Mucosa of stomach (tissue), 1 donor: ENCODE measurements around the gene BRI3BP.
"Not testable (repeated sequence)": the region's sequence is repeated elsewhere in the genome, so short reads cannot be mapped to it uniquely, and the experiment has no call there.

ENCODE experiments used
- H3K27me3 ChIP-seq: one replicate; pipeline ENCODE4 v1.7.0; 2013; ENCODE audit warnings: mild to moderate bottlenecking, low read length; ENCODE audit not compliant: control insufficient read depth, insufficient read depth
- H3K36me3 ChIP-seq: one replicate; pipeline ENCODE4 v1.7.0; 2013; ENCODE audit warnings: low read length; ENCODE audit not compliant: control insufficient read depth, insufficient read depth
- H3K4me1 ChIP-seq: one replicate; pipeline ENCODE4 v1.7.0; 2013; ENCODE audit warnings: mild to moderate bottlenecking, low read length; ENCODE audit not compliant: control insufficient read depth, insufficient read depth
- H3K4me3 ChIP-seq: one replicate; pipeline ENCODE4 v1.7.0; 2013; ENCODE audit warnings: low read length
- H3K9ac ChIP-seq: one replicate; pipeline ENCODE4 v1.7.0; 2013; ENCODE audit warnings: mild to moderate bottlenecking, low read length, moderate library complexity
- H3K9me3 ChIP-seq: one replicate; pipeline ENCODE4 v1.7.0; 2013; ENCODE audit warnings: mild to moderate bottlenecking, low read length, moderate library complexity; ENCODE audit not compliant: control insufficient read depth
- donor health status: Pancreatic carcinoma.

The BRI3BP gene

GRCh38 chr12:125064492-125064891 is 71.0 kb downstream of the BRI3BP start:
- no peaks in the 10 kb centered on the region for H3K36me3 ChIP-seq
- peak overlapping the region; percentile 48 for H3K9ac ChIP-seq
- H3K27me3 ChIP-seq = no peaks in the 10 kb centered on the region
- no peaks in the 10 kb centered on the region for H3K9me3 ChIP-seq
- H3K4me3 ChIP-seq = peak overlapping the region; percentile 44
- peaks cover 22% of the 10 kb centered on the region for H3K4me1 ChIP-seq

GRCh38 chr12:125065021-125065918 is 71.8 kb downstream of the BRI3BP start, which contains the start of gene AACS:
Gene AACS, plus strand, starts transcription at chr12:125065435. Its CDS starts 150 bp downstream, at chr12:125065585.
- Histone ChIP-seq H3K9ac (peak within 1 kb of the TSS; percentile 79), H3K36me3 (no peaks in the 10 kb centered on the region), H3K9me3 (no peaks in the 10 kb centered on the region), H3K27me3 (no peaks in the 10 kb centered on the region), H3K4me1 (peaks cover 22% of the 10 kb centered on the region), H3K4me3 (peak within 1 kb of the TSS; percentile 82)

GRCh38 chr12:125065919-125066570 is 72.6 kb downstream of the BRI3BP start:
- H3K4me1 ChIP-seq = peaks cover 22% of the 10 kb centered on the region
- H3K36me3 ChIP-seq = no peaks in the 10 kb centered on the region
- H3K9me3 ChIP-seq = no peaks in the 10 kb centered on the region
- H3K9ac ChIP-seq = peak overlapping the region; percentile 79
- no peaks in the 10 kb centered on the region for H3K27me3 ChIP-seq
- H3K4me3 ChIP-seq = peak overlapping the region; percentile 82

GRCh38 chr12:125068391-125068790 is 74.9 kb downstream of the BRI3BP start:
- no peak overlapping the region for H3K9ac ChIP-seq

DNA sequence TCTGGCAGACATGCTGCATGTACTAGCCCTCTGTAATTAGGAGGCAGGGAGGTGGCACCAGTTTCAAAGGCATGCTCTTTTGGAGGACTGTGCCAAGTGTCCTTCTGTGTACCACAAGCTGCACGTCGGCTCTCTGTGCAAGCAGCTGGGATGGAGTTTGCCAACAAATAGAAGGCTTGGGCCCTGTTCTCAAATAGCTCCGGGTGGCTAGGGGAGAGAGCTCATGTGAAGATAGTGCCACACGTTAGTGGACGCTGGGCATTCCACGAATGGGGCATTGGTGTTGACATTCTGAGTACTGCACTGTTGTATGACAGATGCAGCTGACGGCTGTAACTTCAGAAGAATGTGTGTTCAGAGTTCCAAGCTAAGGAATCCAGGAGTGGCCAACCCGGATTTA is 76.2 kb downstream of the BRI3BP start:
- H3K9me3 ChIP-seq = no peaks in the 10 kb centered on the region
- H3K36me3 ChIP-seq = no peaks in the 10 kb centered on the region
- no peak overlapping the region for H3K9ac ChIP-seq
- H3K4me1 ChIP-seq = peaks cover 19% of the 10 kb centered on the region
- H3K27me3 ChIP-seq = no peaks in the 10 kb centered on the region
- no peak overlapping the region for H3K4me3 ChIP-seq

More at GRCh38 chr12:125068391-125068790, 74.9 kb downstream of the BRI3BP start:
- no peaks in the 10 kb centered on the region for H3K9me3 ChIP-seq
- no peaks in the 10 kb centered on the region for H3K27me3 ChIP-seq
- H3K4me1 ChIP-seq = peaks cover 22% of the 10 kb centered on the region
- no peak overlapping the region for H3K4me3 ChIP-seq
- H3K36me3 ChIP-seq = no peaks in the 10 kb centered on the region

- Histone ChIP-seq H3K27me3 (no peaks in the 10 kb centered on the region), H3K4me1 (peaks cover 16% of the 10 kb centered on the region), H3K9ac (no peak overlapping the region), H3K36me3 (no peaks in the 10 kb centered on the region), H3K9me3 (no peaks in the 10 kb centered on the region), H3K4me3 (no peak overlapping the region)
Observed at GRCh38 chr12:125070112-125070511, 76.7 kb downstream of the BRI3BP start.

- no peaks in the 10 kb centered on the region for H3K27me3 ChIP-seq
- H3K36me3 ChIP-seq = no peaks in the 10 kb centered on the region
- no peak overlapping the region for H3K9ac ChIP-seq
- no peak overlapping the region for H3K4me3 ChIP-seq
- peaks cover 14% of the 10 kb centered on the region for H3K4me1 ChIP-seq
- no peaks in the 10 kb centered on the region for H3K9me3 ChIP-seq
Observed at GRCh38 chr12:125070661-125071390, 77.4 kb downstream of the BRI3BP start.

DNA sequence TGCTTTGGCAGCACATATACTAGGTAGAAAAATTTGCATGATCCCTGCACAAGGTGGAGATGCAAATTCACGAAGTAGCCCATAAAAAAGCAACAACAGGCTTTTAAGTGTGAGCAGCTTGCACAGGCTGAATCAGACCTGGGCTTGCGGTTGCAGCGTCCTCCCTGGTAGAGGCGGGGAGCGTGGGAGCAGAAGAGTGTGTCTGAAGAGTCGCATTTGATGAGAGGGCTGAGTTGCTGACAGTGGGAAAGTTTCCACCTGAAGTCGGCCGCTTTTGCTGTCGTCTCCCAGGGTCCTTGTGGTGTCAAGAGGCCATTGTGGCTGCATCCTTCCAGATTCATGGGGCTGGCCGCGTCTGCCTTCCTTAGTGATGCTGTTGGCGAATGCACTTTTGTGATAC is 78.0 kb downstream of the BRI3BP start:
- Histone ChIP-seq H3K4me1 (peaks cover 7% of the 10 kb centered on the region), H3K4me3 (no peak overlapping the region), H3K36me3 (peaks cover 5% of the 10 kb centered on the region), H3K27me3 (no peaks in the 10 kb centered on the region), H3K9ac (no peak overlapping the region), H3K9me3 (no peaks in the 10 kb centered on the region)

DNA sequence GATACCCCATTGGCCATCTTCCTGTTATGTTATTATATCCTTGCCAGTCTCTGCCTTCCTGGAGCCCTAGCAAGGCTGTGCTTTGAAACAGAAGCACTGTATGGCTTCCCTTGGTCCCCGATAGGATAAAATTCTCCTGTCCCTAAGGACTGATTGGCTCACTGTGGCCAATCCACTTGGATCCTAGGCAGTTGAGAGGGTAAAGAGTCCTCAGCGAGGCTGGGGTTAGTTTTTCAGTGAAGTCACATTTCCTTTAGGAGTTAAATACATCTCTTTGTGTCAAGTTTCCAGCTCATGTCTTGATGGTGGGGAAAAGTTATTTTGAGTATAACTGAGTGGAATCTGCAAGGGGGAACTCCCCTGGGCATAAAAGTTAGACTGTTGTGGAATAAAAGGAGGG is 79.1 kb downstream of the BRI3BP start:
- Histone ChIP-seq H3K4me1 (no peaks in the 10 kb centered on the region), H3K9me3 (no peaks in the 10 kb centered on the region), H3K36me3 (peaks cover 8% of the 10 kb centered on the region), H3K27me3 (no peaks in the 10 kb centered on the region), H3K4me3 (no peak overlapping the region), H3K9ac (no peak overlapping the region)

DNA sequence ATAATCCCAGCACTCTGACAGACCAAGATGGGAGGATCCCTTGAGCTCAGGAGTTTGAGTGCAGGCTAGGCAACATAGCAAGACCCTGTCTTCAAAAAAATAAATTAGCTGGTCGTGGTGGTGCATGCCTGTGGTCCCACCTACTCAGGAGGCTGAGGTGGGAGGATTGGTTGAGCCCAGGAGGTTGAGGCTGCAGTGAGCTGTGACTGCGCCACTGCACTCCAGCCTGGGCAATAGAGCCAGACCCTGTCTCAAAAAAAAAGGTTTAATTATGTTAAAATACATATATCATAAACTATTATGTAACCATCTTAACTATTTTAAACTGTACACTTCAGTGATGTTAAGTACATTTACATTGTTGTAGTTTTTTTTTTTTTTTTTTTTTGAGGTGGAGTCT is 80.8 kb downstream of the BRI3BP start:
- H3K9ac ChIP-seq, H3K4me3 ChIP-seq, H3K9me3 ChIP-seq, H3K36me3 ChIP-seq, H3K27me3 ChIP-seq, H3K4me1 ChIP-seq: not testable (repeated sequence)

DNA sequence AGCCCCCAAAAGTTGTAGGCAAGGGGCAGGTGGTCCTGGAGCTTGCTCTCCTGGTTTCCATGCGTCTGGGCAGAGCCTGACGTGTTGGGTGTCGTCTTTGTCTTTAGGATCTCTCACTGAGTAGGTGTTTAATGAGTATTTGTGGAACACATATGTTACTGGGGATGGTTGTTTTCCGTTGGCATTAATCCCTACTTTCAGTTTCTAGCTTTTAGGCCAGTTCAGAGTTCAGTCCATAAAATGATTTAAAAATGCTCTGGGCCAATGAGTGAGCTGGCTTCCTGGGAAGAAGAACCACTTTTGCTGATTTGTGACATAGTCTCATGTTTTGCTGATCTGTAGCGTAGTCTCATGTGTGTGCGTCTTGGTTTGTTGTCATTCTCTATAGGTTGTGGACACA is 82.7 kb downstream of the BRI3BP start:
- H3K4me3 ChIP-seq = no peak overlapping the region
- no peak overlapping the region for H3K9ac ChIP-seq
- H3K27me3 ChIP-seq = no peaks in the 10 kb centered on the region
- H3K36me3 ChIP-seq = peaks cover 8% of the 10 kb centered on the region
- no peaks in the 10 kb centered on the region for H3K4me1 ChIP-seq
- H3K9me3 ChIP-seq = no peaks in the 10 kb centered on the region

DNA sequence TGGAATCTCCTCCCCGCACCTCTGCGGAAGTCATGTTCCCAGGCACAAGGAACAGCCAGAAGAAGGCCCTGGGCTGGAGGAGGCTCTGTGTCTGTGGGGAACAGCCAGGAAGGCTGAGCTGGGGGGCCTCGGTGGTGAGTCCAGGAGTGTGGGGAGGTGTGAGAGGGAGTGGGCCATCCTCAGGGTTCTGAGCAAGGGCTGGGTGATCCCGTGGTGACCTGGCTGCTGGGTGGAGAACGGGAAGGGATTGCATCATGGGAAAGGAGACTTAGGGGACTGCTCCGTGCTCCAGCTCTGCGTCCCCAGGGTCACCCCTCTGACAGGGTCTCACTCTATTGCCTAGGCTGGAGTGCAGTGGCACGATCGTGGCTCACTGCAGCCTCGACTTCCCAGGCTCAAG is 85.6 kb downstream of the BRI3BP start:
- Histone ChIP-seq H3K9me3 (no peaks in the 10 kb centered on the region), H3K36me3 (peaks cover 12% of the 10 kb centered on the region), H3K4me3 (no peak overlapping the region), H3K9ac (no peak overlapping the region), H3K27me3 (no peaks in the 10 kb centered on the region), H3K4me1 (no peaks in the 10 kb centered on the region)
